Ishikawa (cell line): ENCODE measurements around the gene FIGLA.

Source experiments
- FOXM1 ChIP-seq: IDR thresholded peaks from 2 replicates; pipeline ENCODE4 v1.6.1; 2012; ENCODE audit warnings: low read depth, borderline replicate concordance
- ZBTB7A ChIP-seq: IDR thresholded peaks from 2 replicates; pipeline ENCODE4 v1.6.1; 2012; ENCODE audit warnings: low read depth

DNA sequence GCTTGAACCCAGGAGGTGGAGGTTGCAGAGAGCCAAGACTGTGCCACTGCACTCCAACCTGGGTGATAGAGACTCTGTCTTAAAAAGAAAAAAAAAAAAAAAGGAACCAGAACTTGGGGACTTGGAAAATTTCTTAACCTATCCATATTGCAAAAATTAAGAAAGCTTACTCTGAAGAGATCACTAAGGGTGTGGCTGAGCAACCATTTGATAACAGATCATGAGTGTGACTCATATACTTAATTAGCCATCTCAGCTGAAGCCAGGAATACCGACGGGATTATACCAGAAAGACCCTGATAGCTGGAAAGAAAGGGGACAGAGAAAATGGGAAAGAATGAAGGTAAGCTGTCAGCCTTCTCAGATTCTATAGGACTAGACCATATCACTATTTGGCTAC, 15.3 kb downstream of the FIGLA start:
- TF ChIP-seq ZBTB7A = no peak
- TF ChIP-seq FOXM1 = no peak
